Activated T-cell treated with anti-CD3 and anti-CD28 coated beads, Interleukin-2, amount 50 U/mL, for 4 hours (primary cell): ENCODE data around the gene MAST2. TPM values are rescaled to one million over a fixed set of nuclear protein-coding genes. Genes with fewer than 3 reads are reported as not detected.

Source experiments
- ATAC-seq, 2 donors: fragments of 200-7000 bp; cut with Tn5 transposase; one replicate each; pipeline ENCODE4 v1.10.0; 2021
- DNase-seq: peaks from one replicate; pipeline ENCODE4 v3.0.0-alpha.2; 2020
- H3K27me3 Mint-ChIP-seq: one replicate; pipeline ENCODE4 v1.8.0; 2021; ENCODE audit warnings: low read depth, mixed read lengths
- H3K36me3 Mint-ChIP-seq: one replicate; pipeline ENCODE4 v1.8.0; 2022; ENCODE audit warnings: mixed read lengths; ENCODE audit not compliant: insufficient read depth
- H3K4me1 Mint-ChIP-seq: one replicate; pipeline ENCODE4 v1.8.0; 2021; ENCODE audit warnings: low read depth, mixed read lengths
- H3K4me3 Mint-ChIP-seq: one replicate; pipeline ENCODE4 v1.8.0; 2021; ENCODE audit warnings: mild to moderate bottlenecking, moderate library complexity, mixed read lengths
- H3K9me3 Mint-ChIP-seq: one replicate; pipeline ENCODE4 v1.8.0; 2021; ENCODE audit warnings: mixed read lengths
- total RNA-seq, 3 donors: library from RNA; stranded (reverse); gene quantifications; one replicate each; pipeline ENCODE4 v1.2.1, GENCODE V29; 2021

The MAST2 gene
- 10 to 100 TPM; 15.7 to 19.3 (median 17.6) TPM for total RNA-seq

DNA sequence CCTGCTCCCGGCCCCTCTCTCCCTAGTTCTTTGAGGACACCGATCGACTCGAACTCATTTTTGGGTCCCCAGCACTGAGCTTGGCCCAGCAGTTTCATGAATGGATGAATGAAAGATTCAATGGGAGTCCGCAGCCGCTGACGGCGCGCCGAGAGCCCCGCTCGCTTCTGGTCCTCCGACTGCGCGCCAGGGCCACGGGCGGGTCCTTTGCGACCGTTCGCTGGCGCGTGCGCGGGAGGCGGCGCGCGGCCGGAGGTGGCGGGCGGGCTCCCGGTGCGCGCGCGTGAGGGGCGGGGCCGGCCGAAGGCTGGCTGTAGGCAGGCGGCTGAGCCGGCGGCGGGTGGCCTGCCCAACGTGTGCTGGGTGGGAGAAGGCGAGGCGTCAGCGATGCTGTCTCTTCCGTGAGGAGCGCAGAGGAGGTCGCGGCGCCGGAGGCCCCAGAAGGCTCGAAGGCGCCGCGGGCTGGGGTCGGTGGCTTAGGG, at the start of gene MAST2:
Gene MAST2 (plus strand): TSS at position 314 of the 482 bp plus-strand sequence. CDS start 284 bp downstream, outside the sequence.
- DNase-seq, result peak; percentile 78
- Mint-ChIP-seq H3K9me3 (no peaks in the 10 kb centered on the region), H3K36me3 (peaks cover 4% of the 10 kb centered on the region), H3K4me3 (peak within 1 kb of the TSS; percentile 87), H3K27me3 (no peaks in the 10 kb centered on the region), H3K4me1 (peaks cover 21% of the 10 kb centered on the region)
- peak; percentile 97 to 99 for ATAC-seq

- Mint-ChIP-seq H3K27me3 (no peaks in the 10 kb centered on the region), H3K9me3 (no peaks in the 10 kb centered on the region), H3K4me3 (no peak overlapping the region), H3K4me1 (peaks cover 9% of the 10 kb centered on the region), H3K36me3 (no peaks in the 10 kb centered on the region)
- no peak for DNase-seq
- no peak for ATAC-seq
These were observed 47.7 kb upstream of the MAST2 start for GRCh38 chr1:45755697-45756096.

DNA sequence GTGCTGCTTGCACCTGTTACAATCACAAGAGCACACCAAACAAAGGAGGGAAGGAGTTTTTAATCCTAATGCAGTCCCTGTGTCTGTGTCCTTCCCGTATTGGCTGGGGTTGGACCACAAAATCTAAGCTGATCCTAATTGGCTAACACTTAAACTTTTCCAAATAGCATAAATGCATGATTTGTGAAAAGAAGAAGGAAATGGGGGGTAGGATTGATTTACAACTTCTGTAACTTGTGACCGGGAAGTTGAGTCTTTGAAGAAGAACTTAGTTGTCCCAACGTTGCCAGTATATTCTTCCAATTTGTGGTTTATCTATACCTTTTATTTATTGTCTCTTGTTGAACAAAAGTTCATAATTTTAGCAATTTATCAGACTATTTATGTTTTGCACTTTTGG, 41.1 kb upstream of the MAST2 start:
- ATAC-seq (no peak), DNase-seq (no peak)
- no peaks in the 10 kb centered on the region for H3K4me1 Mint-ChIP-seq
- no peaks in the 10 kb centered on the region for H3K9me3 Mint-ChIP-seq
- H3K27me3 Mint-ChIP-seq, result peaks cover 6% of the 10 kb centered on the region
- no peaks in the 10 kb centered on the region for H3K36me3 Mint-ChIP-seq
- H3K4me3 Mint-ChIP-seq, result no peak overlapping the region

GRCh38 chr1:45765999-45766792, 37.2 kb upstream of the MAST2 start:
- no peak for DNase-seq
- Mint-ChIP-seq H3K27me3 (peaks cover 6% of the 10 kb centered on the region), H3K4me3 (no peak overlapping the region), H3K9me3 (no peaks in the 10 kb centered on the region), H3K4me1 (no peaks in the 10 kb centered on the region), H3K36me3 (no peaks in the 10 kb centered on the region)
- ATAC-seq, result no peak

DNA sequence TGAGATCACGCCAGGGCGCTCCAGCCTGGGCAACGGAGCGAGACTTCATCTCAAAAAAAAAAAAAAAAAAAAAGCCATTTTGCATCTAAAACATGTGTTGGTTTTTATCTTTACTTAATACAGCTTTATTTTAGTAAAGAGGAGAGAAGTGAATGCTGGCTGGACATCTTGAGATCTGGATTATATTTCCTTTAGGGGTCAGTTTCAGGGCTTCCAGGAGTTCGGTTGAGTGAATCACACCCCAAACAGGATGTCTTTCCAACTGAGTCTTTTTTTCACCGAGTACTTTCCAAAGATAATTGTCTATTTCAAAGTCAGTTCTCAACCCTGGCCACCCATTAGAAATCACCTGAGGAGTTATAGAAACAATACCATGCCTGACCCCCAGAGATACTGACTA, 36.4 kb upstream of the MAST2 start:
- no peaks in the 10 kb centered on the region for H3K9me3 Mint-ChIP-seq
- peaks cover 6% of the 10 kb centered on the region for H3K27me3 Mint-ChIP-seq
- H3K4me1 Mint-ChIP-seq, result no peaks in the 10 kb centered on the region
- DNase-seq (no peak), ATAC-seq (no peak)
- H3K4me3 Mint-ChIP-seq, result no peak overlapping the region
- H3K36me3 Mint-ChIP-seq, result no peaks in the 10 kb centered on the region

GRCh38 chr1:45769261-45769932, 34.0 kb upstream of the MAST2 start:
- Mint-ChIP-seq H3K4me1 (no peaks in the 10 kb centered on the region), H3K4me3 (no peak overlapping the region), H3K27me3 (peaks cover 2% of the 10 kb centered on the region), H3K9me3 (no peaks in the 10 kb centered on the region), H3K36me3 (no peaks in the 10 kb centered on the region)
- ATAC-seq (no peak), DNase-seq (no peak)

GRCh38 chr1:45772971-45773370, 30.4 kb upstream of the MAST2 start:
- no peaks in the 10 kb centered on the region for H3K4me1 Mint-ChIP-seq
- H3K36me3 Mint-ChIP-seq, result no peaks in the 10 kb centered on the region
- DNase-seq (no peak), ATAC-seq (no peak)
- no peak overlapping the region for H3K4me3 Mint-ChIP-seq
- H3K9me3 Mint-ChIP-seq, result no peaks in the 10 kb centered on the region
- H3K27me3 Mint-ChIP-seq, result no peaks in the 10 kb centered on the region

GRCh38 chr1:45775794-45776193, 27.6 kb upstream of the MAST2 start:
- Mint-ChIP-seq H3K9me3 (no peaks in the 10 kb centered on the region), H3K4me1 (no peaks in the 10 kb centered on the region), H3K4me3 (no peak overlapping the region), H3K27me3 (no peaks in the 10 kb centered on the region), H3K36me3 (no peaks in the 10 kb centered on the region)
- ATAC-seq (no peak), DNase-seq (no peak)

GRCh38 chr1:45785583-45785982, 17.8 kb upstream of the MAST2 start:
- Mint-ChIP-seq H3K36me3 (no peaks in the 10 kb centered on the region), H3K9me3 (no peaks in the 10 kb centered on the region), H3K4me3 (peak overlapping the region; percentile 72), H3K27me3 (peaks cover 11% of the 10 kb centered on the region), H3K4me1 (peaks cover 23% of the 10 kb centered on the region)
- ATAC-seq, result peak; percentile 89 to 90
- DNase-seq, result no peak

- peaks cover 23% of the 10 kb centered on the region for H3K4me1 Mint-ChIP-seq
- DNase-seq (no peak), ATAC-seq (no peak)
- no peaks in the 10 kb centered on the region for H3K9me3 Mint-ChIP-seq
- no peaks in the 10 kb centered on the region for H3K36me3 Mint-ChIP-seq
- no peak overlapping the region for H3K4me3 Mint-ChIP-seq
- peaks cover 12% of the 10 kb centered on the region for H3K27me3 Mint-ChIP-seq
These were observed 15.5 kb upstream of the MAST2 start for GRCh38 chr1:45787905-45788304.

- peaks cover 21% of the 10 kb centered on the region for H3K4me1 Mint-ChIP-seq
- H3K4me3 Mint-ChIP-seq, result no peak overlapping the region
- no peak for ATAC-seq
- no peak for DNase-seq
- H3K9me3 Mint-ChIP-seq, result no peaks in the 10 kb centered on the region
- H3K36me3 Mint-ChIP-seq, result no peaks in the 10 kb centered on the region
- peaks cover 19% of the 10 kb centered on the region for H3K27me3 Mint-ChIP-seq
These were observed 13.8 kb upstream of the MAST2 start for GRCh38 chr1:45789601-45790000.

DNA sequence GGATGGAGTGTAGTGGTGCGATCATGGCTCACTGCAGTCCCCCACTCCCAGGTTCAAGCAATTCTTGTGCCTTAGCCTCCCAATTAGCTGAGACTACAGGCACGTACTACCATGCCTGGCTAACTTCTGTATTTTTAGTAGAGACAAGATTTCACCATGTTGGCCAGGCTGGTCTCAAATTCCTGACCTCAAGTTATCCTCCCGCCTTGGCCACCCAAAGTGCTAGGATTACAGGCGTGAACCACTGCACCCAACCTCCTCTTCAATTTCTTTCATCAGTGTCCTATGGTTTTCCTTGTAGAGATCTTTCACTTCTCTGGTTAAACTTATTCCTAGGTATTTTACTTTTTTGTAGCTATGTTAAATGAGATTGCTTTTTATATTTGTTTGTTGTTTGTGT, 10.7 kb upstream of the MAST2 start:
- Mint-ChIP-seq H3K36me3 (no peaks in the 10 kb centered on the region), H3K9me3 (no peaks in the 10 kb centered on the region), H3K4me3 (no peak overlapping the region), H3K27me3 (peaks cover 18% of the 10 kb centered on the region), H3K4me1 (peaks cover 2% of the 10 kb centered on the region)
- no peak for ATAC-seq
- DNase-seq, result no peak

DNA sequence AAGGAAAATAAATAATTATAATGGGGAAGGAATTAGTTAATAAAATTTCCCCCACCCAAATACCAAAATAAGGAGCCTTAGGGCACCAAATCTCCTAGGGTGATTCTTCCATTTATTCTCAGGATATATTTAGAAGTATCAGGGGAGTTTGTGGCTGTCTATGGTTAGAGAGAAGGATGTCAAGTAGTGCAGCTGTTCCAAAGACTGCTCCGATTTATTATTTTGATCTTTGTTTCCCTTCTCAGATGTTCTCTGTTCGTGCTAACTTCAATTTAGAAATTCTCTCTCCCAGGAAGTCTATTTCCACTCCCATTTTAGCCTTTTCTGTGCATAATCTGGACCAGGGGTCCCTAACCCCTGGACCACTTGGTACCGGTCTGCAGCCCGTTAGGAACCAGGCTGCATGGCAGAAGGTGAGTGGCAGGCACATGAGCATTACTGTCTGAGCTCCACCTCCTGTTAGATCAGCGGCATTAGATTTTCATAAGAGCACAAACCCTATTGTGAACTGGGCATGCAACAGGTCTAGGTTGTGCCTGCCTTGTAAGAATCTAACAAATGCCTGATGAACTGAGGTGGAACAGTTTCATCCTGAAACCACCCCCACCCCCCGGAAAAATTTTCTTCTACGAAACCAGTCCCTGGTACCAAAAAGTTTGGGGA, 9.3 kb upstream of the MAST2 start:
- H3K9me3 Mint-ChIP-seq, result no peaks in the 10 kb centered on the region
- no peaks in the 10 kb centered on the region for H3K36me3 Mint-ChIP-seq
- DNase-seq (no peak), ATAC-seq (no peak)
- peaks cover 11% of the 10 kb centered on the region for H3K27me3 Mint-ChIP-seq
- H3K4me1 Mint-ChIP-seq, result no peaks in the 10 kb centered on the region
- no peak overlapping the region for H3K4me3 Mint-ChIP-seq

DNA sequence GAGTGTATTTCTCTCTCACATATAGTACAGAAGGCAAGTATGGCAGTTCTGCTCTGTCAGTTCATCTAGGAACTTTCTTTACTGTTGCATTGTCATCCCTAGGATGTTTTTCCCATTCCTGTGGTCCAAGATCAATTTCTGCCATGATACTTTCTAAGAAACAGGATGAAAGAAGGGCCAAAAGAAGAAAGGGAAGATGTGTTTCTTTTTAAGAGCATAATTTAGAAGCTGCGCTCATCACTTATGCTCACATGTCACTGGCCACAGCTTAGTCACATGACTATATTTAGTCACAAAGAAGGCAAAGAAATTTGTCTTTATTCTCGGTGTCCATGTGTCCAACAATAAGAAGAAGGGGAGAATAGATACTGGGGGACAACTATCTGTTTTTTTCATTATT, 7.0 kb upstream of the MAST2 start:
- no peaks in the 10 kb centered on the region for H3K4me1 Mint-ChIP-seq
- ATAC-seq (no peak), DNase-seq (no peak)
- no peak overlapping the region for H3K4me3 Mint-ChIP-seq
- H3K27me3 Mint-ChIP-seq, result peaks cover 11% of the 10 kb centered on the region
- H3K9me3 Mint-ChIP-seq, result no peaks in the 10 kb centered on the region
- H3K36me3 Mint-ChIP-seq, result no peaks in the 10 kb centered on the region
